SK-N-SH (cell line): Measurements from ENCODE around the gene DLG4. TPM values are rescaled to one million over a fixed set of nuclear protein-coding genes. Genes with fewer than 3 reads are reported as not detected.

Experiments used
- CTCF ChIA-PET: fragments of 300-600, 350-600 bp; formaldehyde crosslinking; extraction: SDS; loops from one replicate; lab custom pipeline; 2021; lab: Yijun Ruan, JAX
- POLR2A ChIA-PET: fragments of 350-600 bp; sonication (Branson Sonifier 250); formaldehyde crosslinking; extraction: SDS; loops from one replicate; lab custom pipeline; 2020; ENCODE audit warnings: antibody characterized with exemption, inconsistent platforms; lab: Yijun Ruan, JAX
- DNase-seq: peaks from one replicate; pipeline ENCODE4 v3.0.0; 2012
- H2AFZ ChIP-seq: fragments of 200-600 bp; sonication (generic); 2 replicates; pipeline ENCODE4 v1.8.1; 2016; ENCODE audit warnings: antibody characterized with exemption, mild to moderate bottlenecking, low read depth
- H3F3A ChIP-seq: fragments of 200-600 bp; sonication (generic); replicated peaks from 2 replicates; pipeline ENCODE3; 2016; ENCODE audit warnings: antibody characterized with exemption, mild to moderate bottlenecking; ENCODE audit not compliant: insufficient read depth
- H3K27ac ChIP-seq, 2 experiments: fragments of 200-500 bp in 1 of 2; fragments of 200-600 bp in 1 of 2; sonication (Bioruptor generic) in 1 of 2; sonication (generic), shearing (Covaris generic) in 1 of 2; 2 replicates each; pipeline versions ENCODE4 v1.5.1 to v1.6.1; 2014 to 2016; ENCODE audit warnings: low read depth in 2 of 2, inconsistent platforms in 1 of 2, low read length in 1 of 2, mild to moderate bottlenecking in 1 of 2, mixed read lengths in 1 of 2
- H3K27me3 ChIP-seq: fragments of 200-600 bp; sonication (generic), shearing (Covaris generic); 2 replicates; pipeline ENCODE4 v1.6.1; 2016; ENCODE audit warnings: mixed run types; ENCODE audit not compliant: insufficient read depth
- H3K36me3 ChIP-seq, 2 experiments: fragments of 200-500 bp in 1 of 2; fragments of 200-600 bp in 1 of 2; sonication (Bioruptor generic) in 1 of 2; sonication (generic) in 1 of 2; replicated peaks in 1 of 2; 2 replicates each; pipeline versions ENCODE3 to v1.5.1; 2014 to 2016; ENCODE audit warnings: low read length in 1 of 2, mild to moderate bottlenecking in 1 of 2; ENCODE audit not compliant: insufficient read depth in 2 of 2, control insufficient read depth in 1 of 2
- H3K4me1 ChIP-seq, 2 experiments: fragments of 200-500 bp in 1 of 2; fragments of 200-600 bp in 1 of 2; sonication (Bioruptor generic) in 1 of 2; sonication (generic), shearing (Covaris generic) in 1 of 2; 2 replicates each; pipeline versions ENCODE4 v1.5.1 to v1.6.1; 2014 to 2016; ENCODE audit warnings: low read depth in 1 of 2, low read length in 1 of 2, mixed run types in 1 of 2; ENCODE audit not compliant: insufficient read depth in 2 of 2, control insufficient read depth in 1 of 2
- H3K4me2 ChIP-seq: fragments of 200-600 bp; sonication (generic), shearing (Covaris generic); 2 replicates; pipeline ENCODE4 v1.6.1; 2017; ENCODE audit warnings: mixed run types
- H3K4me3 ChIP-seq, 2 experiments: fragments of 200-500 bp in 1 of 2; fragments of 200-600 bp in 1 of 2; sonication (Bioruptor generic) in 1 of 2; sonication (generic), shearing (Covaris generic) in 1 of 2; 2 replicates each; pipeline versions ENCODE4 v1.5.1 to v1.8.1; 2014 to 2016; ENCODE audit warnings: low read depth in 2 of 2, inconsistent platforms in 1 of 2, low read length in 1 of 2, mild to moderate bottlenecking in 1 of 2, mixed read lengths in 1 of 2, moderate library complexity in 1 of 2
- H3K79me2 ChIP-seq: fragments of 200-600 bp; sonication (generic); 2 replicates; pipeline ENCODE4 v1.8.1; 2017; ENCODE audit warnings: mild to moderate bottlenecking; ENCODE audit not compliant: insufficient read depth
- H3K9ac ChIP-seq: fragments of 200-600 bp; sonication (generic); 2 replicates; pipeline ENCODE4 v1.6.1; 2017; ENCODE audit warnings: mixed run types
- H3K9me2 ChIP-seq: fragments of 200-600 bp; sonication (generic); 2 replicates; pipeline ENCODE4 v1.6.1; 2017; ENCODE audit warnings: mixed run types
- H3K9me3 ChIP-seq: fragments of 200-600 bp; sonication (generic); 2 replicates; pipeline ENCODE4 v1.6.1; 2017; ENCODE audit warnings: mixed run types, mild to moderate bottlenecking, moderate library complexity
- H4K20me1 ChIP-seq: fragments of 200-600 bp; sonication (generic); 2 replicates; pipeline ENCODE4 v1.6.1; 2017; ENCODE audit warnings: mild to moderate bottlenecking, mixed run types; ENCODE audit not compliant: insufficient read depth
- CHD2 ChIP-seq: fragments of 150-350 bp; IDR thresholded peaks from 2 replicates; pipeline ENCODE4 v1.6.1; 2018; ENCODE audit warnings: low read length; ENCODE audit not compliant: partially characterized antibody
- ELF1 ChIP-seq: IDR thresholded peaks from 2 replicates; pipeline ENCODE4 v1.4.0; 2012
- EZH2phosphoT487 ChIP-seq: fragments of 200-600 bp; sonication (generic); IDR thresholded peaks from 2 replicates; pipeline ENCODE4 v1.6.1; 2017; ENCODE audit warnings: low read depth, mixed run types, mild to moderate bottlenecking, antibody characterized with exemption, moderate library complexity, borderline replicate concordance
- FOSL2 ChIP-seq: IDR thresholded peaks from 2 replicates; pipeline ENCODE4 v1.4.0; 2012; ENCODE audit warnings: low read depth, mild to moderate bottlenecking, moderate library complexity, borderline replicate concordance
- GATA2 ChIP-seq: sonication (generic); formaldehyde crosslinking; IDR thresholded peaks from 2 replicates; pipeline ENCODE4 v1.5.0; 2020; ENCODE audit warnings: mild to moderate bottlenecking, missing genetic modification reagents
- IRF3 ChIP-seq: fragments of 150-350 bp; IDR thresholded peaks from 2 replicates; pipeline ENCODE4 v1.6.1; 2016; ENCODE audit warnings: mild to moderate bottlenecking, low read depth, low read length
- JUND ChIP-seq: IDR thresholded peaks from 2 replicates; pipeline ENCODE4 v1.4.0; 2012
- MEF2A ChIP-seq: IDR thresholded peaks from 2 replicates; pipeline ENCODE4 v1.4.0; 2012; ENCODE audit warnings: low read depth, borderline replicate concordance
- MXI1 ChIP-seq: IDR thresholded peaks from 2 replicates; pipeline ENCODE4 v1.6.1; 2012; ENCODE audit warnings: mild to moderate bottlenecking, low read depth, low read length, improper control_type of control experiment
- NRF1 ChIP-seq: IDR thresholded peaks from 2 replicates; pipeline ENCODE4 v1.6.1; 2012; ENCODE audit warnings: low read depth, mild to moderate bottlenecking, low read length
- PBX3 ChIP-seq: IDR thresholded peaks from 2 replicates; pipeline ENCODE4; 2012
- RCOR1 ChIP-seq: fragments of 150-350 bp; IDR thresholded peaks from 2 replicates; pipeline ENCODE4 v1.6.1; 2017; ENCODE audit warnings: antibody characterized with exemption, low read length
- SMC3 ChIP-seq: IDR thresholded peaks from 2 replicates; pipeline ENCODE4 v1.6.1; 2012; ENCODE audit warnings: low read depth, low read length, improper control_type of control experiment
- TAF1 ChIP-seq: IDR thresholded peaks from 2 replicates; pipeline ENCODE4 v1.6.1; 2012; ENCODE audit warnings: low read depth, mild to moderate bottlenecking, low read length, moderate library complexity, borderline replicate concordance
- TCF12 ChIP-seq: IDR thresholded peaks from 2 replicates; pipeline ENCODE4 v1.4.0; 2012
- YY1 ChIP-seq: IDR thresholded peaks from 2 replicates; pipeline ENCODE4 v1.4.0; 2012; ENCODE audit warnings: low read depth, mild to moderate bottlenecking
- ZBTB33 ChIP-seq: IDR thresholded peaks from 2 replicates; pipeline ENCODE4 v1.4.0; 2012; ENCODE audit warnings: low read depth, borderline replicate concordance
- WGBS: methylation state at CpG from one replicate; pipeline ENCODE4 v1.1.6; 2017; ENCODE audit warnings: low lambda C conversion rate; 5-methylcytosine and 5-hydroxymethylcytosine counted together
- polyA plus RNA-seq, 3 experiments: library from polyadenylated mRNA; depleted of rRNA; stranded (reverse); fragments of >200 nt; gene quantifications; 2 replicates each; pipeline ENCODE4 v1.2.3, GENCODE V29; 2012
- TF ChIP-seq, protein P1 (sequence below): IDR thresholded peaks from 2 replicates; pipeline ENCODE4 v1.4.0; 2012; ENCODE audit warnings: low read depth
- TF ChIP-seq, protein P2 (sequence below): IDR thresholded peaks from 2 replicates; pipeline ENCODE4 v1.4.0; 2012; ENCODE audit warnings: low read depth, borderline replicate concordance
- TF ChIP-seq, protein P3 (sequence below): fragments of 150-350 bp; IDR thresholded peaks from 2 replicates; pipeline ENCODE4 v1.6.1; 2017; ENCODE audit warnings: antibody characterized with exemption, low read length, low read depth, borderline replicate concordance

Gene DLG4
- polyA plus RNA-seq, 1 of the 3 experiments (the other 2 are of a cell fraction), result 30.5 TPM

GRCh38 chr17:7252176-7253043 lies 32.8 kb upstream of the DLG4 start, which contains the start of gene ELP5 (continued):
- TF ChIP-seq ZBTB33 (no peak), NRF1 (no peak), CHD2 (no peak), GATA2 (no peak; the same call in 1 of the 2 replicates), RCOR1 (0 out of 2 replicates have a peak, but pooled peaks have one; percentile 5), TCF12 (0 out of 2 replicates have a peak, but pooled peaks have one; percentile 13), FOSL2 (no peak), SMC3 (peak; percentile 39), IRF3 (no peak), YY1 (no peak), JUND (no peak), MXI1 (peak; percentile 48)
- TF ChIP-seq, protein P1, sequence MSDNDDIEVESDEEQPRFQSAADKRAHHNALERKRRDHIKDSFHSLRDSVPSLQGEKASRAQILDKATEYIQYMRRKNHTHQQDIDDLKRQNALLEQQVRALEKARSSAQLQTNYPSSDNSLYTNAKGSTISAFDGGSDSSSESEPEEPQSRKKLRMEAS, result peak; percentile 75; the same call in 1 of the 2 replicates

DNA sequence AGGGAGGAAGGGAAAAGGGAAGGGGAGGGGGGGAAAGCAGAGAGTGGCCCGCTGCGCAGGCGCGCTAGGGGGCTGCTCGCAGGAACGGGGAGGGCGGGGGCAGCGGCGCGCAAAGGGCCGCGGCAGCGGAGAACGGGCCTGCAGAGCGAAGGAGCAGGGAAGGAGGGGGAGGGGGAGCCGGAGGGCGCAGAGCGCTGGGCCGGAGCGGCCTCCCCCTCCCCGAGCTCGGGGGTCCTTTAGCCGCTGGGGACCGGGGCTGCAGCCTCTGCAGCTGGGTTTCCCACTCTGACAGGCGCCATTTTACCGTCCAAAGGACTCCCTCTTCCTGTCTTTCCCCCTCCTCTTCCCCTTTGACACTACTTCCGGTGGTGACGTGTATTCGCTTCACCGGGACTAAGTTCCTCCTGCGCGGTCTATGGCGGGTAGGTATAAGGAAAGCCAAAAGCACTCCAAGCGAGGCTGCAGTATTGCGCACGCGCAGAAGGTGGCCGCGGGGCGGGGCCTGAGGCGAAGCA lies 32.1 kb upstream of the DLG4 start, which contains the start of gene CTDNEP1:
TSS of gene CTDNEP1 (minus strand) at position 74 of the 515 bp plus-strand sequence. CDS start 438 bp downstream, outside the sequence.
- POLR2A ChIA-PET, result interaction anchor here (0.7 to 1.6 kb wide), 4 partner anchors 9 to 427 kb away, joined by 3 to 7 read pairs (median 6); partner anchors contain the start of genes GABARAP and PHF23
- Histone ChIP-seq H3K9me2 (no peaks in the 10 kb centered on the region), H2AFZ (peak within 1 kb of the TSS; percentile 91), H4K20me1 (no peaks in the 10 kb centered on the region), H3K79me2 (peaks cover 63% of the 10 kb centered on the region), H3K9ac (peak within 1 kb of the TSS; percentile 94), H3K4me2 (peak within 1 kb of the TSS; percentile 95), H3K4me1 (peaks cover 9 to 23% of the 10 kb centered on the region in 2 experiments; a peak in 3 of 4 replicates), H3K9me3 (no peaks in the 10 kb centered on the region), H3K27ac (peak within 1 kb of the TSS; percentile 97 to 99), H3K36me3 (peaks cover 17 to 19% of the 10 kb centered on the region in 2 experiments), H3K4me3 (peak within 1 kb of the TSS; percentile 81 to 95), H3K27me3 (no peaks in the 10 kb centered on the region), H3F3A (peaks cover 10% of the 10 kb centered on the region)
- DNase-seq, result peak; percentile 96
- 1% methylated on average over 27 of the region's 41 CpGs for WGBS
- CTCF ChIA-PET, result interaction anchor here (0.6 to 1.6 kb wide), 8 partner anchors 9 to 309 kb away, joined by 3 to 14 read pairs (median 4); no protein-coding TSS in a partner anchor
- TF ChIP-seq, protein P2, sequence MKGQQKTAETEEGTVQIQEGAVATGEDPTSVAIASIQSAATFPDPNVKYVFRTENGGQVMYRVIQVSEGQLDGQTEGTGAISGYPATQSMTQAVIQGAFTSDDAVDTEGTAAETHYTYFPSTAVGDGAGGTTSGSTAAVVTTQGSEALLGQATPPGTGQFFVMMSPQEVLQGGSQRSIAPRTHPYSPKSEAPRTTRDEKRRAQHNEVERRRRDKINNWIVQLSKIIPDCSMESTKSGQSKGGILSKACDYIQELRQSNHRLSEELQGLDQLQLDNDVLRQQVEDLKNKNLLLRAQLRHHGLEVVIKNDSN, result no peak
- TF ChIP-seq, protein P3, sequence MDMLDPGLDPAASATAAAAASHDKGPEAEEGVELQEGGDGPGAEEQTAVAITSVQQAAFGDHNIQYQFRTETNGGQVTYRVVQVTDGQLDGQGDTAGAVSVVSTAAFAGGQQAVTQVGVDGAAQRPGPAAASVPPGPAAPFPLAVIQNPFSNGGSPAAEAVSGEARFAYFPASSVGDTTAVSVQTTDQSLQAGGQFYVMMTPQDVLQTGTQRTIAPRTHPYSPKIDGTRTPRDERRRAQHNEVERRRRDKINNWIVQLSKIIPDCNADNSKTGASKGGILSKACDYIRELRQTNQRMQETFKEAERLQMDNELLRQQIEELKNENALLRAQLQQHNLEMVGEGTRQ, result no peak
- TF ChIP-seq YY1 (peak; percentile 94), NRF1 (peak; percentile 68), GATA2 (no peak), PBX3 (no peak), MEF2A (no peak), ELF1 (peak; percentile 62; the same call in 1 of the 2 replicates), FOSL2 (no peak), RCOR1 (no peak), EZH2phosphoT487 (no peak), TAF1 (peak; percentile 89)
- TF ChIP-seq, protein P1, result no peak
